Measurements from ENCODE around the gene ARHGAP23. TPM values are rescaled to one million over a fixed set of nuclear protein-coding genes. Genes with fewer than 3 reads are reported as not detected.

Gene ARHGAP23
- total and polyA plus RNA-seq, 2 donors (not counting 3 experiments of a cell fraction or from before 2014, with no cell fraction given), result 25.4 to 190 TPM

DNA sequence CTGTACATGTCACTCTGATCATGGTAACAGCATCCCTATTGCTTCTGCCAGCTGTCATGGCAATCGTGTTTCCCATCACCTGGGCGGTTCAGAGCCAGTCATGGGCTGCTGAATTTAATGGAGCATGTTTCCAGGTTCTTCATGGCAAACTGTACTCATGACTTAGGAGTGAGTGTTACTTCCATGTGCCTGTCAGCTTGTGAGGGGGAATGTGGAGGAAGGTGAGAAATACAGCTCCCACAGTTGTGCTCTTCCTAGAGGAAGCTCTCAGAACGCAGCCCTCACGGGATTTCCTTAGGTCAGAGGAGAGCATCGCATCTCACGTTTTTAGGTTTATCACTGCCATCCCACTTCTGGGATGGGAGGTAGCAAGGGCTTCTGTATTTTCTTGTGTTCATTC lies 28.0 kb upstream of the ARHGAP23 start:
- H3K4me3 ChIP-seq (replicated peaks in 1 of 3; ENCODE audit: insufficient read depth in 1 of 3, low read depth in 1 of 3, low read length in 3 of 3), result no peak overlapping the region
- intact Hi-C loops (cut with micrococcal nuclease) (no loop called here), dilution Hi-C loops (cut with MboI; ENCODE audit: extremely low pct_ligation_motif_present, low sequenced_read_pairs) (no loop called here)
- no peaks in the 10 kb centered on the region for H3K9me1 ChIP-seq (replicated peaks; ENCODE audit: control insufficient read depth, extremely low read depth, insufficient read depth, low read length)
- H3K79me2 ChIP-seq (ENCODE audit: control insufficient read depth, insufficient read depth, low read length), result no peaks in the 10 kb centered on the region
- FAIRE-seq (no peak), DNase-seq (ENCODE audit: low read depth, low spot score) (no peak)
- no peaks in the 10 kb centered on the region for H3K27me3 ChIP-seq (ENCODE audit: control insufficient read depth in 2 of 2, insufficient read depth in 2 of 2, low read length in 2 of 2)
- H3K4me1 ChIP-seq (ENCODE audit: control insufficient read depth, extremely low read depth, insufficient read depth, low read length), result no peaks in the 10 kb centered on the region
- no peak overlapping the region for H2AFZ ChIP-seq (ENCODE audit: low read depth, low read length)
- peaks cover 0 to 8% of the 10 kb centered on the region in 2 experiments for H3K36me3 ChIP-seq (ENCODE audit: control insufficient read depth in 2 of 2, extremely low read depth in 1 of 2, insufficient read depth in 2 of 2, low read length in 2 of 2)
- H3K4me2 ChIP-seq (ENCODE audit: insufficient read depth, low read length), result no peak overlapping the region
- no peaks in the 10 kb centered on the region for H4K20me1 ChIP-seq (replicated peaks; ENCODE audit: control insufficient read depth, extremely low read depth, insufficient read depth, low read length)
- H3K9ac ChIP-seq (replicated peaks; ENCODE audit: extremely low read depth, insufficient read depth, low read length), result no peak overlapping the region
- H3K9me3 ChIP-seq (replicated peaks; ENCODE audit: control insufficient read depth, insufficient read depth, low read length), result no peaks in the 10 kb centered on the region
- TF ChIP-seq MYC (IDR thresholded peaks at IDR 0.05; ENCODE audit: low read depth, low read length) (no peak), POLR2AphosphoS5 (IDR thresholded peaks at IDR 0.05; ENCODE audit: insufficient read depth, low read depth, low read length) (no peak), GATA2 (IDR thresholded peaks at IDR 0.05; ENCODE audit: insufficient read depth, insufficient read length, low read depth, low read length) (no peak), MAX (IDR thresholded peaks at IDR 0.05; ENCODE audit: insufficient read depth, insufficient read length) (no peak), JUN (IDR thresholded peaks at IDR 0.05; ENCODE audit: borderline replicate concordance, insufficient read depth, insufficient read length, low read depth) (no peak), POLR2A (IDR thresholded peaks at IDR 0.05; ENCODE audit: low read depth, low read length) (no peak), EZH2 (IDR thresholded peaks at IDR 0.05; ENCODE audit: borderline replicate concordance, low read depth, low read length, severe bottlenecking) (no peak), FOS (IDR thresholded peaks at IDR 0.05; ENCODE audit: borderline replicate concordance, insufficient read depth, low read length) (no peak)
- TF ChIP-seq, protein P1, sequence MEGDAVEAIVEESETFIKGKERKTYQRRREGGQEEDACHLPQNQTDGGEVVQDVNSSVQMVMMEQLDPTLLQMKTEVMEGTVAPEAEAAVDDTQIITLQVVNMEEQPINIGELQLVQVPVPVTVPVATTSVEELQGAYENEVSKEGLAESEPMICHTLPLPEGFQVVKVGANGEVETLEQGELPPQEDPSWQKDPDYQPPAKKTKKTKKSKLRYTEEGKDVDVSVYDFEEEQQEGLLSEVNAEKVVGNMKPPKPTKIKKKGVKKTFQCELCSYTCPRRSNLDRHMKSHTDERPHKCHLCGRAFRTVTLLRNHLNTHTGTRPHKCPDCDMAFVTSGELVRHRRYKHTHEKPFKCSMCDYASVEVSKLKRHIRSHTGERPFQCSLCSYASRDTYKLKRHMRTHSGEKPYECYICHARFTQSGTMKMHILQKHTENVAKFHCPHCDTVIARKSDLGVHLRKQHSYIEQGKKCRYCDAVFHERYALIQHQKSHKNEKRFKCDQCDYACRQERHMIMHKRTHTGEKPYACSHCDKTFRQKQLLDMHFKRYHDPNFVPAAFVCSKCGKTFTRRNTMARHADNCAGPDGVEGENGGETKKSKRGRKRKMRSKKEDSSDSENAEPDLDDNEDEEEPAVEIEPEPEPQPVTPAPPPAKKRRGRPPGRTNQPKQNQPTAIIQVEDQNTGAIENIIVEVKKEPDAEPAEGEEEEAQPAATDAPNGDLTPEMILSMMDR (IDR thresholded peaks at IDR 0.05; ENCODE audit: extremely low read depth in 1 of 2, insufficient read depth in 1 of 2, low read depth in 1 of 2, low read length in 2 of 2), result no peak
- ChIA-PET CTCF (interaction anchor here (1.0 to 1.5 kb wide), 4 partner anchors 11 to 51 kb away, joined by 3 to 5 read pairs (median 4); no protein-coding TSS in a partner anchor), POLR2A (no interaction called here)
- H3K27ac ChIP-seq (ENCODE audit: insufficient read depth, low read depth, low read length), result no peak overlapping the region
- BruUV-seq (replicated peaks), result no TSS peak
